HG02763 (cell line): ENCODE measurements around the gene CBX5.
"Not testable (repeated sequence)": the region's sequence is repeated elsewhere in the genome, so short reads cannot be mapped to it uniquely, and the experiment has no call there.

Experiments
- ATAC-seq: cut with Tn5 transposase; IDR thresholded peaks from one replicate; pipeline ENCODE4 v1.9.1; 2021; ENCODE audit warnings: mild to moderate bottlenecking, moderate library complexity; ENCODE audit not compliant: unreplicated experiment

The CBX5 gene

DNA sequence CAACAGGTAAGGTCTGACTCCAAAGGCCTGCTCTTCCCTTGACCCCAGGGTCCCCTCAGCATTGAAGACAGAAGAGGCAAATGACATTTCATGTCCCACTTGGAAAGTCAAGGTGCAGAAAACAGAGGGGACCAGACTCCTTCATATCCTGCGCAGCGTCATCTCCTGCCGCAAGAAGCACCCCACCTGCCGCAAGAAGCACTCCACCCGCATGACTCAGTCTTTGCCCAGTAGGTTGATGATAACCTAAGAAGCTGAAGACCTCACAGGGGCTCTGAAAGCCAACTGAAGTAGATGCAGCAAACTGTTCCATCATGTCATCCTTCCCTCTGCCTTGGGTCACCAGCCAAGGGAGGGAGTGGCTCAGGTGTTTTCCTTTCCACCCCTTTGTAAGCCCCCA is 79.5 kb downstream of the CBX5 start:
- no peak for ATAC-seq

DNA sequence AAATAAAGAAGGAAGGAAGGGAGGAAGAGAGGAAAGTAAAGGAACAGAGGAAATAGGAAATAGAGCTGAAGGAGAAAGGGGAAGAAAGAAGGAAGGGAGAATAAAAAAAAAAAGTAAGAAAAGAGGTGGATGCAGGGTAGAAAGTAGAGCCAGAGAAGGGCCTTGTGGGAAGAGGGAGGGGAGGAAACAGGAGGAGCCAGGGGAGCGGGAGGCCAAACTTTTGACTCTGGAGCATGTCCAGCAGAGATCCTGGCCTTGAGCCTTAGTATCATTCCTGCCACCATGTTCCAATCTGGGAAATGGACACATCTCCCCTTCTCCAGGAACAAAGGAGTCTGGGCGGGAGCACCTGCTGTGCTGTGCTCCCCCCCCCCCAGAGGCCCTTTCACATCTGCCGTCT is 80.0 kb downstream of the CBX5 start:
- no peak for ATAC-seq

DNA sequence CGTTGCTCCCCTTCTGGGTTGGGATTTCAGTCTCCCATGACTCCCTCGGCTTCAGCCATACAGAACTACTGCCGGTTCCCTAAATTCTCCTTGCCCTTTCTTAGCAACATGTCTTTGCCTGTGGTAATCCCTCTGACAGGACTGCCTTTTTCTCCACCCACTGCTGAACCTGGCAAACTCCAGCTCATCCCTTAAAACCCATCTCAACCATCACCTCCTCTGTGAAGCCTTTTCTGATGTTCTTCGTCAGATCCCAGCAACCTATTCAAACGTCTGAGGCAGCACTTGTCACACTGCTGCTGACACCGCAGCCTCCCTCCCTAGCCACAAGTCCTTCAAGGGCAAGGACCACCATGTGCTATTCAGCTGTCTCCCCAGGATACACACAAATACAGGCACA is 80.9 kb downstream of the CBX5 start:
- no peak for ATAC-seq

DNA sequence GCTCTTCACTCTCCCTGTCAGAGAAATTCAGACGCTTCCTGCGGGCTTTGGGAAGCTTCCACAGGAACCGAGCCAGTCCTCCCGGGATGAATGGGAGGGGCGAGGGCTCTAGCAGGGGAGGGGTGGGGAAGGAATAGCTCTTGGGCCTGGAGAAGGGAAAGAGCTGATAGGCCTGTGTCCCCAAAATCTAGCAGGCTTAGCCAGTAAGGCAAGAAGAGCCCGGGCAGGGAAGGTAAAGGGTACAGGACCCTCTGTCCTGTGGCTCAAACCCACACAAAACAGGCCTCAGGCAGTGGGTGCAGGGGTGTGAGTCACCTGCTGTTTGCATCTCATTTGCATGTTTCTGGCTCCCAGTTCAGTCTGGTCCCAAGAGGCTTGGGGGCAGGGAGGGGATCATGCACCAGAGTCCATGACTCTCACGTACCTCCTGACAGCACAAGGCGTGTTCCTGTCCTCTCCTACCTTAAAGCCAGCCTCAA is 82.5 kb downstream of the CBX5 start:
- no peak for ATAC-seq

DNA sequence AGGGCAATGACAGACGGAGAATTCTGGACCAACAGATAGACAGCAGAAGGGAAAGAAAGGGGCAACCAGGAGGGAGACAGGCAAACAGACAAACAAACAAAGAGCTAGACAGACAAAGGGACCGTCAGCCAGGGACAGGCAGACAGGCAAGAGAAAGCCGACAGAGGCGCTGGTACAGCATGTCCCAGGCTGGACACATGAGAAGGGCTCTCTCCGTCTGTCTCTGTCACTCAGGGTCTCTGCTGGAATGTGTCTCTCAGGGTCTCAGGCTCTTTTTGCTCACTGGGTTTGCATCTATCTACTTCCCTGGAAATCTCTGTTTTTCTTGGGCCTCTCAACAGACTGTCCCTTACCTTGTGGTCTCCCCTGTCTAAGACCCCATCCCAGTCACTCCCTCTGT is 82.9 kb downstream of the CBX5 start:
- no peak for ATAC-seq

DNA sequence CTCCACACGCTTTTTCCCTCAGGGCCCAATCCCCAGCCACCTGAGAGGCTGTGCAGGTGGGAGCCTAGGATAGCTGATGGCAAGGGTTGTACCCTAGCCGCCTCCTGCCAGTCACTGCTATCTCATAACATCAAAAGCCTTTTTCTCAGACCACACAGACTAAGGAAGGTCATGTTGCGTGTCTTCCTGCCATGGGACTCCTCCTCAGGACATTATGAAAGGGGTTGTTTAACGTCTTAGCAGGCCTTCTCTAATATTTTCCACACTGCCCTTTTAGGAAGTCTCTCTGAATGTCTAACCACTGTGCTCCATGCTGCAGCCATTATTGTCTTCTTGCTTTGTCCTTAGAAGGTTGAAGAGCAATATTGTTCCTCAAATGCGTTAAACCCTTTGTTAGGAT is 83.5 kb downstream of the CBX5 start:
- no peak for ATAC-seq

DNA sequence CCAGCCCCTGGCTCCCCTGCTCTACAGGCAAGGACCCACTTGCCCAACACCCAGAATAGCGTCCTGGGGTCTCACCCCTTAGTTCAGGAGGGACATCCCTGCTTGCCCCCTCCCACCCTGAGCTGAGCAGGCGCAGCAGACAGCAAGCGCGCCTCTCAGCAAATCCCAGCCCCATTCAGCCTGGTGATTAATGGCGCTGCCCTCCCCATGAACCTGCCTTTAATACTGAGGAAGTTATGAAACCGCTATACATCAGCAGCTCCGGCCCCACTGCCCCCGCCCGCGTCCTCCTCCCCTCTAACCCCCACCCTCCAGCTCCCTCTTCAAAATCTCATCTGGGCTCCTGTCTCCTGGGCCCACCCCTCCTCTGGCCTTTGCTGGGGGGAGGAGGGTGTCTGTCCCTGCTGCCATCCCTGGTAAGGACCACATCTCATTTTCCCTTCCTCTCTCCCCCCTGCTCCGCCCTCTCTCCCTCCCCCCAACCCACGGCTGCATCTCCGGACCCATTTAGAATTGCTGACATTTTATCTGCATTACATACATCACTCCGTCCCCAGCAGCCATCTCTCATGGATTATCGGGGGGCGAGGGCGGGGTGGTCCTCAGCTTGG is 84.1 kb downstream of the CBX5 start:
- ATAC-seq = no peak

DNA sequence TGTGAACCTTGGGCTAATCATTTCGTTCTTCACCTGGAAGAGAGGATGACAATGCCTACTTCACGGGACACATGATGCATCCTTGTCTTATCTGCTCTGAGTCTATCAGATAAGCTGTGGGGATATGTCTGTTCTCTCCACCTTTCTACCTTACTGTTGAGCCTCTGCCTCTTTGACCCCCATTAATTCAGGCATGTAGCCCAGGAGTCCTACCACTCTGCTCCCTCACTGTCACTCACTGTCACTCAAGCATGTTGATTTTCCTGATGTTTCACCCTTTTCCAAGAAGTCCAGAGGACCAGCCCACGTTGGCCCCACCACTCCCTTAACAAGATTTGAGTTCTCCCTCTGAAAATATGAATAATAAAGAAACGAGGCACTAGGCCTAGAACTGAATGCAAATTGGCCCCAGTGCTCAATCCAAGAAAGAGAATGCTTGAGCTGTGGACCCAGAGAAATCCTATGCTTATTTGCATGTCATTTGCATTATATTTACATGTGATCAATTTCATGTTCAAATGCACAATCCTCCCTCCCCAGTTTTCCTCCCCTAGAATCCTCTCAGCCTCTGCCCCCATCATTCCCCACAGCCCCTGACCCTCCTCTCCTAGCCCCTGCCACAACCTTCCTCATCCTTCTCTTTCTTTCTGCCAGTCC is 84.7 kb downstream of the CBX5 start:
- no peak for ATAC-seq

DNA sequence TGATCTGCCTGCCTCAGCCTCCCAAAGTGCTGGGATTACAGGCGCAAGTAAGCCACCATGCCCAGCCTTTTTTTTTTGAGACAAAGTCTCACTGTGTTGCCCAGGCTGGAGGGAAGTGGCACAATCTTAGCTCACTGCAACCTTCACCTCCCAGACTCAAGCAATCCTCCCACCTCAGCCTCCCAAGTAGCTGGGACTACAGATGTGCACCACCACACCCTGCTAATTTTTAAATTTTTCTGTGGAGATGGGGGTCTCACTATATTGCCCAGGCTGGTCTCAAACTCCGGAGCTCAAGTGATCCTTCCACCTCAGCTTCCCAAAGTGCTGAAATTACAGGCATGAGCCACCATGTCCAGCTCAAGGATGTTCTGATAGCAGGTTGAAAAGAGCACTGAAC is 85.3 kb downstream of the CBX5 start:
- ATAC-seq = not testable (repeated sequence)

DNA sequence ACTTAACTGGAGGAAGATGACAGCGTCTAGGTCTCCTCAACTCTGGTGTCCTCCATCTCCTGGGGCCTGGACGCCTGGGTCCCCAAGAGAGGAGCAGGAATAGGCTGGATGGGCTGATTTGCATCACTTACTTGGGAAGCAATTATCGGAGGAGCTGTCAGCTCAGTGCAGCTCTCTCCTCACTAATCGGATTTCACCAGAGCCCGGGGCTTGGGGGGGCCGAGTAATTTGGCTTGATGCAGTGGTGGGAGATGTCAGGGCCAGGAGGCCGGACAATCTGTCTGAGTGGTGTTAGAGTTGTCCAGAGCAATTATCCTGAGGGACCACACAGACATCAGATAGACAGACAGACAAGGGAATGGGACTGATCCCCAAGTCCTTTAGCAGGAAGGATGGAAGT is 86.5 kb downstream of the CBX5 start:
- no peak for ATAC-seq

DNA sequence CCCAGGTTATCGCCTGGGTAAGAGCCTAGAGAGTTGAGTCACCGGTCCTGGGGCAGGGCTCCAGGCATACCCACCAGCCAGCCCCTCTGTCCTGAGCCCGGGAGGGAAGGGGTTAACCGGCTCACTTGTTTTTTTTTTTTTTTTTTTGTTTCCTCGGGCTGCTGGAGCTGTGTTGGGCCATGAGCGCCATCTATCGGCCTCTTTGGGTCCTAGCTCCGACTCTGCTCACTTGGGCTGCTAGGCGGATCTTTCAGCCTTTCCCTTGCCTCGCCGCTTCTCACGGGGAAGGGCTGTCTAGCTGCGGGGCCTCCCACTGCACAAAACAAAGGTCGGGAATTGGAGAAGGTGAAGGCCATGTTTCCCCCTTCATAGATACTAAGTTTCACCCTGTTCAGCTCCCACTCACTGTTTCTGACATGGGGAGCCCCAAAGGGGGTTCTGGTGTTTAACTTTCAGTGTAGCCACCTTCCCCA is 88.3 kb downstream of the CBX5 start:
- no peak for ATAC-seq

DNA sequence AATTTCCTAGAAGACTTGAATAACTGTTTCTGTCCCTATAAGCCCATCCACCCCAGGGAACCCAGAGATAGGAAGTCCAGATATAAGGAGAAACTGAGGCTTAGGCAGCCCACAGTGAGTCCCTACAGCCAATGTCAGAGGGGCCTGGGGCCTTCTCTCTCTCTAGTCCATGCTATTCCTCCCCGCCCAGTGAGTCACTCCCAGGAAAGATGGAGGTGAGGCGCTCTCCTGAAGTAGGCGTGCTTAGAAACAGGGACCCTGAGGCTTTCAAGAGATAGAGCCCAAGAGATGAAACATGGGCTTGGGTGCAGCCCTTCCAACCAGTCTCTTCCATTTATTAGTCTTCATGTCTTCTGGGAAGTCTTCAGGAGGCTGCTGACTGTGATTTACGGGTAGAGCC is 88.8 kb downstream of the CBX5 start:
- no peak for ATAC-seq

DNA sequence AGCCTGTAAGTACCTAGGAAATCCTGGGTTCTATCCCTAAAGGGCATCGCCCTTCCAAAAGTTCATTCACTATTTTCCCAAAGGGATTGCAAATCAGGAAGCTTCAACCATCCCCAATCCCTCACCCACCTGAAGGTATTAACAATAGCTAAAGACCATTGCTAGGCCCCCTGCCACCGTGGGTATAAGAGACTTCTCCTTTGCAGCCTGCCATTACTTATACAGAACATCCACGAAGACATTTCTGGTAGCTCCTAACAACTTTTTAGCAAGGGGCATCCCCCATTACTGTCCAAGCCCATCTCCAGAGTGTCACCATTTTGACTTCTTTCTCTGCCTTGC is 90.8 kb downstream of the CBX5 start:
- ATAC-seq = no peak

DNA sequence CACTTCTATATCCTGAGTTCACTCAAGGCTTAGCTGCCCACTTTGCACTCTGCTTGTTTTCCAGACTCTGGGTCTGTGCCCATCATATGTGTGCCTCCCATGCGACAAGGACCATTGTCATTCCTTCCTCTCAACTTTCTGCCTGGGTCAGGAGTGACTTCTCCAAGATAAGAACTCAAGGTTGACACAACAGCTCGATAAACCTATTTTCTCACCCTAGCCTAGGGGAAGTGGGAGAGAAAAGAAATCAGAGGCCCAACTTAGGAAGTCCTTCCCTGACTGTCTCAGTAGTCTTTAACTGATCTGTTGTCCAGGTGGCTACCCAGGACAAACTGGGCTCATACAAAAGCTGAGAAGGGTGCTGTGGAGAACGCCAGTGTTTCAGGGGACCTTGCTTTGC is 92.8 kb downstream of the CBX5 start:
- ATAC-seq = no peak

DNA sequence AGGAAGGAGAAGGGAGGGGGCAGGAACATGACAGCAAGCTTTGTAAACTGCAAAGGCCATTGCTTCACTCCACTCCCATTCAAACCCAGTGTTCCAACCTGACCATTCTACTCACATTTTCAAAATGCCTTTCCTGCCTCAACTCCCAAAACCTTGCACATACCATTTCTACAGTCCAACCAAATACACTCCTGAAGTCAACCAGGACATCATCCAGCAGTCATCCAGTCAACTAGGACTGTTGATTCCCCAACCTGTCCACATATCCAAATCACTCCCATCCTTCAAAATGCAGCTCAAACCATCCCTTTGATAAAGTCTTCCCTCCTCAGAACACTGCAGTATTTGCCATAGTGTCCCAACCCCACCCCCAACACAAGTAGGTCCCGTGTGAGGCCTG is 94.0 kb downstream of the CBX5 start:
- ATAC-seq = no peak

DNA sequence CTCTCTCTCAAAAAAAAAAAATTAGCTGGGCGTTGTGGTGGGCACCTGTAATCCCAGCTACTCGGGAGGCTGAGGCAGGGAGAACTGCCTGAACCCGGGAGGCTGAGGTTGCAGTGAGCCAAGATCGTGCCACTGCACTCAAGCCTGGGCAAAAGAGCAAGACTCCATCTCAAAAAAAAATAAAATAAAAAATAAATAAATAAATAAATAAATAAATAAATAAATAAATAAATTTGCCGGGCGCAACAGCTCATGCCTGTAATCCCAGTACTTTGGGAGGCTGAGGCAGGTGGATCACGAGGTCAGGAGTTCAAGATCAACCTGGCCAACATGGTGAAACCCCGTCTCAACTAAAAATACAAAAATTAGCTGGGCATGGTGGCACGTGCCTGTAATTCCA is 94.6 kb downstream of the CBX5 start:
- ATAC-seq = not testable (repeated sequence)

DNA sequence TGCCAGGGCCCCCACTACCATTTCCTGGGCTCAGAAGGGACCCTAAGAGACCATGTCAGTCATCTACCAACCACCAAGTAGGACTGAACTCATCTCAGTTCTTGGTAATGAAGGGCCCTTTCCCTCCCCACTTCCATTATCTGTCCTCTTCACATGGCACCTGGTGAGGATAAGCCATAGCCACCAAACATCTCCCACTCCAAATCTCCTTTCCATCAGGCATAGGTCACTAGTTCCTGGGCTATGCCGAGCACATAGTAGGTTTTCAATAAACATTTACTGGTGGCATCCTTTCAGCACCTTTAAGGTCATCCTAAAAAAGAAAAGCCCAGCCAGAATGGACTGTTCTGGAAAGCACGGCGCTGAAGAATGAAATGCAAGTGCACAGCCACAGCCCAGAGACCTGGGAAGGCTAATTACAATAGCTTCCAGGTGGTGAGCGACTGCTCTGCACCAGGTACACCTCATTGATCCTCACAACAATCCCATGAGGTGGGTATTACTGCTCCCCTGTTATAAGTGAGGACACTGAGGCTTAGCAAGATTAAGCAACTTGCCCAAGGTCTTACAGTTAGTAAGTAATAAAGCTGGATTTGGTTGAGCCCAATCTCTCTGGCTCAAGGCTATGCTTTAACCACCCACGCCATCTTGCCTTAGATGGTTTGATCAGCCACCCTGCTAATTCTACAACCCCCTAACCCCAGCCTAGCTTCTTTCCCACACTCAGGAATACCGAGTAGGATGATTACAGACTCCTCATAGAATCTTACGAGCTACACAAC is 95.7 kb downstream of the CBX5 start:
- no peak for ATAC-seq

DNA sequence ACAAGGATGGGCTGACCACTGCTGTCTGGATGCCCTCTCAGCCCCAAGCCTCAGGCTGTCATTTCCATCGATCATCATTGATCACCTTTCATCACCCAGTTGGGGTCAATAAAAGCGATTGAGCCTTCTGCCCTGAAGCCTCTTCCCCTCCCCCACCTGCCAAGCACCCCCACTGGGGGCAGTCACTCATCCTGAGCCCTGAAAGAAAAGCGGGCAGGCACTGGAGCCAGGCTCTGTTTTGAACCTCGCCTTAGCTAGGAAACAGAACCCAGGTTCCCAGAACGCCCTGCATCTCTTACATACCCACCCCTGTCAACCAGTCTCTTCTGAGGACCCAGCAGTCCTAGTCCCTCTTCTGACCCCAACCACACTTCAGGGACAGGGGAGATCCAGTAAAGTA is 96.9 kb downstream of the CBX5 start:
- no peak for ATAC-seq

DNA sequence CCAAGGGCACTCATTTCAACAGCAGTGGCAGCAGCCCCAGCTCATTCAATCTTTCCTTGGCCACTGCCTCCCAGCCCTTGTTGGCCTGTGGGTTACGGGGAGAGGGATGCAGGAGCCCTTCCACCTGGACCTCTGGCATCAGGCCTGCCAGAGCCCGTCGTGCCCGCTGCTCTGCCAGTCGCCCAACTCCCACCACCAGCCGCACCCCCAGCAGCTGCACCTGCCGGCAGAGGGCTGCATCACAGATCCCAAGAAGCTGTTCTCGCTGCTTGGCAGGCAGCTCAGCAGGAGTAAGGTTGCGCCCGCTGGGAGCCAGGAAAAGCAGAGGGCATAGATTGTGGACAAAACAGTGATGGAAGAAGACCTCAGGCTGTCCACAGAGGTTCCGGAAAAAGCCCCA is 97.8 kb downstream of the CBX5 start:
- no peak for ATAC-seq
